ENCODE measurements around the gene C6orf47. TPM values are rescaled to one million over a fixed set of nuclear protein-coding genes. Genes with fewer than 3 reads are reported as not detected.
A peak's percentile ranks its signal among the peaks of the same experiment; 100 is the strongest.

C6orf47 gene
- total and polyA plus RNA-seq, 4 experiments from 2014 or later = 15.8 to 39.9 (median 33.6) TPM

DNA sequence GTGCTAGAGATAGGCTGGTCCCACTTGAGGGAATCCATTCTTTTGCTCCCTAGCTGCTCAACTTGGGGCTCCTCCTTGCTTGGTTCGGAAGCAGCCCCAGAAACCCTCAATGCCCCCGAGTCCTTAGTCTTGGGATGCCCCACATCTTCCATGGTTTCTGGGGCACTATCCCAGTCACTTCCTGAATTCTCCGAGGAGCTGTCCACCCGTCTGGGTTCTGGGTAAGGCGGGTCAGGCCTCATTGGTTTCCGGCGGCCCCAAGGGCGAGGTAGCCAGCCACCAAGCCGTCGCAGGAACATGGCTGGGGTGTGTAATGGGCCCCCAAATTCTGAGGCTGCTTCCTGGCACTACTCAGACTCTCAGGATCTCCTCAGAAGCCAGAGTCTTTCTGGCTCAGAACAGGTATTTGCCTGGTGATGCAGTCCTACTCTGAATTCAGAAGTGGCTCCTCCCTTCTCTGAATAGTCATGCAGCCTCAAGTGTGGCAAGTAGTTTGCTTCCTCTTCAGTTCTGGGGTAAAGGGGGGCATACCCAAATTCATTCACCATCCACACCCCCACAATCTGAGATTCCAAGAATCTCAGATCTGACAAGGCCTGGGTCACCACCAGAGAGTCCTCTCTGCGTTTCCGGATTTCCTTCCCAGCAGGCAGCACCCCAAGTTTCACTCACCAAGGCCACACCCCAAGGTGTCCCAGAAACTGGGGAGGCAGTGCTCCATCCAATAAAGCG lies 763 bp downstream of the C6orf47 start:
- no peaks in the 10 kb centered on the region for H3K27me3 ChIP-seq (ENCODE audit: insufficient read depth, low read length)
- H3K36me3 Mint-ChIP-seq = peaks cover 19 to 56% of the 10 kb centered on the region in 2 donors
- peak overlapping the region; percentile 71 to 83 for H3K4me3 ChIP-seq (ENCODE audit: low read length in 2 of 2)
- H3K27ac Mint-ChIP-seq = peak overlapping the region; percentile 84 to 95 (median 90)
- peak overlapping the region; percentile 84 for H3K27ac ChIP-seq (ENCODE audit: low read depth, low read length)
- peak; percentile 13 to 60 (median 32) for DNase-seq
- peak overlapping the region; percentile 86 to 93 (median 92) for H3K4me3 Mint-ChIP-seq
- H3K36me3 ChIP-seq (ENCODE audit: insufficient read depth, low read length) = peaks cover 13% of the 10 kb centered on the region
- no peaks in the 10 kb centered on the region for H3K27me3 Mint-ChIP-seq
- H3K4me1 ChIP-seq (ENCODE audit: insufficient read depth, low read length) = peaks cover 61% of the 10 kb centered on the region
- no peaks in the 10 kb centered on the region for H3K9me3 ChIP-seq (ENCODE audit: control insufficient read depth in 1 of 2, low read length in 2 of 2)
- ChIA-PET CTCF (ENCODE audit: partially characterized antibody) (no interaction called here), POLR2A (ENCODE audit: partially characterized antibody) (interaction anchor here (0.7 to 8.6 kb wide), 18 partner anchors 6 to 243 kb away, joined by 3 to 269 read pairs (median 4); partner anchors contain the start of genes ABHD16A, APOM, BAG6 and DDX39B)
- H3K9me3 Mint-ChIP-seq = peaks cover 0 to 2% (median 0%) of the 10 kb centered on the region in 8 donors
- intact Hi-C loops (cut with micrococcal nuclease) = loop anchor here (1.0 to 10.0 kb wide), 3 partner anchors 8 to 1545 kb away; partner anchors contain the start of genes BAG6, HSD17B8, PSMB8 and RING1
- peaks cover 49 to 88% (median 65%) of the 10 kb centered on the region in 4 donors for H3K4me1 Mint-ChIP-seq

DNA sequence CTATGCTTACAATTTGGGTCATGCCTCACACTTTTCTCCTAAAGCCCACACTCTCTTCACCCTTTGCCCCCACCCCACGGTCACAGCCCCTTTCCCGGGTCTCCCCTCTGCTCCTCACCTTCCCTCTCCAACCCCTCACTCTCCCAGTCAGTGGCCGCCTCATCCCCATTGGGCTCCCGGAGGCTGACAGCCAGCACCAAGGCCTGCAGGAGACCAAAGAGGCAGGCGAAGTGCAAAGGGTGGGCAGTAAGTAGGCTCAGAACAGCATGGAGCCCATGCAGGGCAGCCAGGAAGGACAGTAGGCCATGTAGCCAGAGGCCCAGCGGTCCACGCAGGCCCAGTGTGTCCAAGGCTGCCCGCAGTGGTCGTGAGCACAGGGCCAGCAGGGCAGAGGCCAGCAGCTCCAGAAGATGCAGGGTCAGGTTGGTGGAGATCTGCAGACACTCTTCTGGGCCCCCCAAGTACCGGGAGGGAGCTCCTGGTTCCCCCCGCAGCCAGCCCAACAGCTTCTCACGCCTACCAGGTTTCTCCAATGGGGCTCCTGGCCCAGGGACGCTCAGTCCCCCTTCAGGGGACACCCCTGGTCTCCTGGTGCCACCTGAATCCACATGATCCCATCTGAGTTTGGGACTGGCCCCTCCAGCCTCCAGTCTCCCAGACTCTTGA lies 1.5 kb downstream of the C6orf47 start:
- H3K27ac ChIP-seq (ENCODE audit: low read depth, low read length) = peak overlapping the region; percentile 84
- Mint-ChIP-seq H3K27ac (peak overlapping the region; percentile 84 to 95 (median 90)), H3K36me3 (peaks cover 14 to 49% of the 10 kb centered on the region in 2 donors), H3K4me1 (peaks cover 43 to 81% (median 59%) of the 10 kb centered on the region in 4 donors), H3K9me3 (peaks cover 0 to 2% (median 0%) of the 10 kb centered on the region in 8 donors), H3K27me3 (no peaks in the 10 kb centered on the region), H3K4me3 (peak overlapping the region; percentile 86 to 93 (median 92))
- no peaks in the 10 kb centered on the region for H3K9me3 ChIP-seq (ENCODE audit: control insufficient read depth in 1 of 2, low read length in 2 of 2)
- H3K36me3 ChIP-seq (ENCODE audit: insufficient read depth, low read length) = peaks cover 13% of the 10 kb centered on the region
- intact Hi-C loops (cut with micrococcal nuclease) = loop anchor here (10.0 kb wide), 1 partner anchor 1186 kb away; the partner anchor contains the start of gene PSMB8
- no peak for DNase-seq
- H3K4me3 ChIP-seq (ENCODE audit: low read length in 2 of 2) = peak overlapping the region; percentile 30 to 83
- peaks cover 56% of the 10 kb centered on the region for H3K4me1 ChIP-seq (ENCODE audit: insufficient read depth, low read length)
- ChIA-PET CTCF (ENCODE audit: partially characterized antibody) (no interaction called here), POLR2A (ENCODE audit: partially characterized antibody) (interaction anchor here (2.4 to 8.6 kb wide), 2 partner anchors 6 to 44 kb away, joined by 6 to 269 read pairs; partner anchors contain the start of genes ABHD16A, APOM and BAG6)
- no peaks in the 10 kb centered on the region for H3K27me3 ChIP-seq (ENCODE audit: insufficient read depth, low read length)

DNA sequence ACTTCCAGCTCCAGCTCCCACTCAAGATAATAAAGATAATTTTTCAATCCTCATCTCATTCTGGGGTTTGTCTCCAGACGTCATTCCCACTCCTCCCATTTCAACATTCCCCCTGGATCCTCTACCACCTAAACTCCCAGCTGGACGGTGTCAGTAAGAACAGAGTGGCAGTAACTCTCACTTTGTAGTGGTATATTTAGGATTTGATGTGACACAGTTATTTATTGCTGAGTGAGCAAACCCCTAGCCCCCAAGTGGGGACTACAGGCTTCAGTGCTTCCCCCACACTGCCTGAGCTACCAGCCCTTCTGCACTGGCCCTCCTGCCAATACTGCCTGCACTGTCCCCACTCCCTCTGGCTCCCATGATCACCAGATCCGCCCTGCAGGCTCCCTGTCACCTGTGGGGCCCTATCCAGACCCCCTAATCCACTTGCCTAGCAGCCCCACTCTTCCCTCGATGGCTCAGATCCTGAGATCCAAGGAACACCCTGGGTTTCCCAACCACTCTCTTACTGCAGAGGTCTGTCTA lies 2.4 kb downstream of the C6orf47 start:
- Histone ChIP-seq H3K4me3 (ENCODE audit: low read length in 2 of 2) (no peak overlapping the region), H3K36me3 (ENCODE audit: insufficient read depth, low read length) (peaks cover 13% of the 10 kb centered on the region), H3K4me1 (ENCODE audit: insufficient read depth, low read length) (peaks cover 53% of the 10 kb centered on the region), H3K27me3 (ENCODE audit: insufficient read depth, low read length) (no peaks in the 10 kb centered on the region), H3K9me3 (ENCODE audit: control insufficient read depth in 1 of 2, low read length in 2 of 2) (no peaks in the 10 kb centered on the region), H3K27ac (ENCODE audit: low read depth, low read length) (peak overlapping the region; percentile 84)
- Mint-ChIP-seq H3K9me3 (peaks cover 0 to 2% (median 0%) of the 10 kb centered on the region in 8 donors), H3K4me1 (peaks cover 36 to 78% (median 52%) of the 10 kb centered on the region in 4 donors), H3K4me3 (peak overlapping the region; percentile 45 to 93 (median 70)), H3K27me3 (no peaks in the 10 kb centered on the region), H3K27ac (peak overlapping the region; percentile 87 to 94 (median 88)), H3K36me3 (peaks cover 7 to 40% of the 10 kb centered on the region in 2 donors)
- intact Hi-C loops (cut with micrococcal nuclease) = loop anchor here (10.0 kb wide), 1 partner anchor 1187 kb away; the partner anchor contains the start of gene PSMB8
- ChIA-PET POLR2A (ENCODE audit: partially characterized antibody) (interaction anchor here (1.1 kb wide), 1 partner anchor 172 kb away, joined by 4 read pairs; no protein-coding TSS in a partner anchor), CTCF (ENCODE audit: partially characterized antibody) (interaction anchor here (1.2 kb wide), 1 partner anchor 172 kb away, joined by 4 read pairs; no protein-coding TSS in a partner anchor)
- DNase-seq = no peak

DNA sequence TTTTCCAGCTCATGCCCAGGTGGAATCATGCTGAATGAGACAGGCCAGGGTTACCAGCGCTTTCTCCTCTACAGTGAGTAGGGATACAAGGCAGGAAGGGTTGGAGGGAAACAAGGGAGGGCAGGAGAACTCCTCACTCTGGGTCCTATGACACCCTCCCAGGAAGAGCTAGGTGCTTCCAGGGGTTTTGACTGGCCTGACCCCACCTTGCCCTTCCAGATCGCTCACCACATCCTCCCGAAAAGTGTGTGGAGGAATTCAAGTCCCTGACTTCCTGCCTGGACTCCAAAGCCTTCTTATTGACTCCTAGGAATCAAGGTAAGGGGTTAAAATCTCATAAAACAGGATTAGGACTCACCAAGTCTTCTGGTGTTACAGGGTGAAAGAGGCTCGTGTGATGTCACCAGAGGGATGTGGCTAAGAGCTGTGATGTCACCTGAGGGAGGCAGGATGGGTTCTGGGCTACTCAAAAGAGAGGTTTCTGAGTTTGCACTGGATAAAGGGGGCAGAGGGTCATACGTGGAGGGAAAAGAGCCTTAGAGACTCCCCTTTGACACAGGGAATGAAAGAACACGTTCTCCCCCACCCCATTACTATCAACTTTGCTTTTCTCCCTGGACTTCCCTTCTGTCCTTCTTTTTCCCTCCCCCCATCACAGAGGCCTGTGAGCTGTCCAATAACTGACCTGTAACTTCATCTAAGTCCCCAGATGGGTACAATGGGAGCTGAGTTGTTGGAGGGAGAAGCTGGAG lies 3.0 kb downstream of the C6orf47 start:
- Histone ChIP-seq H3K36me3 (ENCODE audit: insufficient read depth, low read length) (peaks cover 13% of the 10 kb centered on the region), H3K9me3 (ENCODE audit: control insufficient read depth in 1 of 2, low read length in 2 of 2) (no peaks in the 10 kb centered on the region), H3K27me3 (ENCODE audit: insufficient read depth, low read length) (no peaks in the 10 kb centered on the region), H3K4me1 (ENCODE audit: insufficient read depth, low read length) (peaks cover 48% of the 10 kb centered on the region), H3K4me3 (ENCODE audit: low read length in 2 of 2) (no peak overlapping the region), H3K27ac (ENCODE audit: low read depth, low read length) (no peak overlapping the region)
- intact Hi-C loops (cut with micrococcal nuclease) = loop anchor here (10.0 kb wide), 1 partner anchor 1187 kb away; the partner anchor contains the start of gene PSMB8
- H3K4me1 Mint-ChIP-seq = peaks cover 36 to 80% (median 54%) of the 10 kb centered on the region in 4 donors
- ChIA-PET CTCF (ENCODE audit: partially characterized antibody) (interaction anchor here (1.2 kb wide), 1 partner anchor 172 kb away, joined by 4 read pairs; no protein-coding TSS in a partner anchor), POLR2A (ENCODE audit: partially characterized antibody) (interaction anchor here (0.6 to 1.1 kb wide), 2 partner anchors 38 to 173 kb away, joined by 3 to 4 read pairs; no protein-coding TSS in a partner anchor)
- H3K9me3 Mint-ChIP-seq = peaks cover 0 to 4% (median 0%) of the 10 kb centered on the region in 8 donors
- H3K36me3 Mint-ChIP-seq = peaks cover 6 to 42% of the 10 kb centered on the region in 2 donors
- H3K4me3 Mint-ChIP-seq = peak overlapping the region; percentile 60 to 93 (median 72)
- no peaks in the 10 kb centered on the region for H3K27me3 Mint-ChIP-seq
- DNase-seq = peak in 2 of 5 donors; percentile 24 to 72
- peak overlapping the region; percentile 75 to 94 (median 88) for H3K27ac Mint-ChIP-seq

DNA sequence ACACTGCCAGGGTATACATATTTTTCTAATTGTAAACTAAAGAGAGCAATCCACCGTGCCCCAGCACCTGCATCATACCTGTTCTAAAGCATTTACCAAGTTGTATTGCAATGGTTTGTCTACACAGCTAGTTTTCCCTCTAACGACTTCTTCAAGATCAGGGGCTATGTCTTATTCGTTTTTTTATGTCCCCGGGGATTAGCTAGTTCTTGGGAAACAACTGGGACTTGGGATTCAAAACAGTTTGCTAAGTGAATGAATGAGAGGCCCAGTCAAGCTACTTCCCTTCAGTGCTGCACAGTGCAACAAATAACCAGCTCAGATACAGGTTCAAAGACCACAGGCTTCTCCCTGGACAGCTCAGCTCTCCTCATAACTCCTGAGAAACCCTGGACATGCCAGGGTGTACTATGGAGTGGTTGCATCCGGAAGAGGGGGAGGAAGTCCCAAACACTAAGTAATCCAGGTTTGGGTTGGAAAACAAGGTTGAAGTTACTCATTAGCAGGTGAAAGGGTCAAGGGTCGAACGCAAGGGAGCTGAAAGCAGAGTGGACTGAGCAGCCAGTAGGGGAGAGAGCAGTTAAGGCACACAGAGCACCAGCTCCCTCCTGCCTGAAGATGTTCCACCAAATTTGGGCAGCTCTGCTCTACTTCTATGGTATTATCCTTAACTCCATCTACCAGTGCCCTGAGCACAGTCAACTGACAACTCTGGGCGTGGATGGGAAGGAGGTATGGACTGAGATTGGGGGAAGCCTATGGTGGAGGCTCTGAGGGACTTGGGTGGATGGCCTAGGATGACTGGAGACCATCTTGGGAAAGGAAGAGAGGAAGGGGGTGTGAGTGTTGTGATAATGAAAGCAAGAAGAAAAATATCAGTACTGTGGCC lies 5.0 kb downstream of the C6orf47 start, which contains the start of gene APOM:
Gene APOM, plus strand, starts transcription at position 546 of the 889 bp plus-strand sequence. Its CDS starts 73 bp downstream, at position 619.
- Mint-ChIP-seq H3K27ac (peak within 1 kb of the TSS; percentile 37 to 88 (median 70)), H3K36me3 (peaks cover 6 to 50% of the 10 kb centered on the region in 2 donors), H3K9me3 (peaks cover 0 to 15% (median 0%) of the 10 kb centered on the region in 8 donors), H3K27me3 (no peaks in the 10 kb centered on the region), H3K4me3 (peak within 1 kb of the TSS in 4 of 8 donors; percentile 28 to 58 (median 39)), H3K4me1 (peaks cover 42 to 78% (median 58%) of the 10 kb centered on the region in 4 donors)
- H3K4me3 ChIP-seq (ENCODE audit: low read length in 2 of 2) = no peak within 1 kb of the TSS
- no peaks in the 10 kb centered on the region for H3K9me3 ChIP-seq (ENCODE audit: control insufficient read depth in 1 of 2, low read length in 2 of 2)
- DNase-seq = no peak
- H3K27ac ChIP-seq (ENCODE audit: low read depth, low read length) = no peak within 1 kb of the TSS
- peaks cover 50% of the 10 kb centered on the region for H3K4me1 ChIP-seq (ENCODE audit: insufficient read depth, low read length)
- ChIA-PET POLR2A (ENCODE audit: partially characterized antibody) (interaction anchor here (1.4 to 7.2 kb wide), 2 partner anchors 8 to 35 kb away, joined by 5 to 269 read pairs; partner anchors contain the start of genes C6orf47, CSNK2B, GPANK1 and PRRC2A), CTCF (ENCODE audit: partially characterized antibody) (interaction anchor here (0.7 to 4.6 kb wide), 8 partner anchors 9 to 175 kb away, joined by 3 to 28 read pairs (median 3); partner anchors contain the start of genes CSNK2B and GPANK1)
- intact Hi-C loops (cut with micrococcal nuclease) = loop anchor here (10.0 kb wide), 1 partner anchor 1189 kb away; the partner anchor contains the start of gene PSMB8
- no peaks in the 10 kb centered on the region for H3K27me3 ChIP-seq (ENCODE audit: insufficient read depth, low read length)
- H3K36me3 ChIP-seq (ENCODE audit: insufficient read depth, low read length) = peaks cover 5% of the 10 kb centered on the region
